HG03442 (cell line): Measurements from ENCODE around the gene STK32B.

ENCODE experiments used
- ATAC-seq: cut with Tn5 transposase; IDR thresholded peaks from one replicate; pipeline ENCODE4 v1.9.1; 2021; ENCODE audit warnings: mild to moderate bottlenecking, moderate library complexity; ENCODE audit not compliant: unreplicated experiment

Gene STK32B

DNA sequence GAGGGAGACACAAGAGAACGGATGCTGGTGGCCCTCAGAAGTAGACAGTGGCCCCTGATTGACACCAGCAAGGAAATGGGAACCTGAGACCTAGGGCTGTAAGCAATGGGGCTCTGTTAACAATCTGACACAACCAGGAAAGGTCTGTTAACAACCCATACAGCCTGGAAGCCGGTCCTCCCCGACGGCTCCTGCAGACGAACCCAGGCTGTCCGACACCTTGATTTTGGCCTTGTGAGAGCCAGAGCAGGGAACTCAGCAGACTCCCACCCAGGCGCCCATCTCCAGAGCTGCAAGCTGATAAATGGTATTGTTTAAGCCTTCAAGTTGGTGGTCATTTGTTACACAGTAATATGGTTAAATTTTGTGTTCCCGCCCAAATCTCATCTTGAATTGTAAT is 21.8 kb upstream of the STK32B start:
- no peak for ATAC-seq

- ATAC-seq = no peak
Observed at GRCh38 chr4:5030221-5030620, 21.1 kb upstream of the STK32B start.

- no peak for ATAC-seq
Observed at GRCh38 chr4:5030927-5031326, 20.4 kb upstream of the STK32B start.

DNA sequence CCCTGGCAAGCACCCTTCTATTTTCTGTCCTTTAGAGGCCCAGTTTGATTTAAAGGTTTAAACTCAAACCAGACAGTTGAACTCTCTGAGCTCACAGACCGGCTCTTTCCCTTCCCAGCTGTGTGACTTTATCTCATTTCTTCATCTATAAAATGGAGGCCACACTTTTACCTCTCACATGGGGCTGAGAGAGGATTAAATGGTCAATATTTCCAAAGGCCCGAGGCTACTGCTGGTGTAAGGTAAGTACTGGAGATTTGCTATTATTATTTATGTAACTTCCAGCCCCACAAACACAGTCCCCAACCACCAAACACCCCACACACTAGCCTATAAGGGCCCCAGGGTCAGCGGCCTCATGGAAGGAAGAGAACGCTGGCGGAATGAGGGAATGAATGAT is 18.5 kb upstream of the STK32B start:
- ATAC-seq = no peak

DNA sequence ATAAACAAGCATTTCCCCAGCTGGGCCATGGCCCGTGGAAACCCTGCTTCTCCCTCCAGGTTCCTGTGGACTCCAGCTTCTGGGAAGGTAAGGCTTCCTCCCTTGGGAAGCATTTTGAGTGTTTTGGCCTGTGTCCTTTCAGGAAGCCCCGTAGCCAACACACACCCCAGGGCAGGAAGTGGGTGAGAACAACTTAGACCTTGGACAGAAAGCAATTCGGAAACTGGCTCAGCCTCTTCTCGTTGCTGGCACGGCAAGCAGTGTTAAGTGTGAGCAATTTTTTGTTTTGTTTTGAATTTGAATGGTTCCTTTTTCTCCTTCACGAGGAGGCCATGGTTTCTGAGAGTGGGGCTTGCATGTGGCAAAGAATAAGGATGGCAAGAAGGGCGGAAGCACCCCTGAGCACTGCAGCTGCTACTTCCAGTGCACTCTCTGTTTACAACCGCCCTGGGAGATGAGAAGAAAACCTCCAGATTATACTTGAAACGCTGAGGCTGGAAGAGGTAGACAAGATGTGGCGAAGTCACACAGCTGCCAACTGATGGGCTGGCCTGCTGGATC is 17.9 kb upstream of the STK32B start:
- no peak for ATAC-seq

- no peak for ATAC-seq
Observed at GRCh38 chr4:5034206-5034605, 17.1 kb upstream of the STK32B start.

DNA sequence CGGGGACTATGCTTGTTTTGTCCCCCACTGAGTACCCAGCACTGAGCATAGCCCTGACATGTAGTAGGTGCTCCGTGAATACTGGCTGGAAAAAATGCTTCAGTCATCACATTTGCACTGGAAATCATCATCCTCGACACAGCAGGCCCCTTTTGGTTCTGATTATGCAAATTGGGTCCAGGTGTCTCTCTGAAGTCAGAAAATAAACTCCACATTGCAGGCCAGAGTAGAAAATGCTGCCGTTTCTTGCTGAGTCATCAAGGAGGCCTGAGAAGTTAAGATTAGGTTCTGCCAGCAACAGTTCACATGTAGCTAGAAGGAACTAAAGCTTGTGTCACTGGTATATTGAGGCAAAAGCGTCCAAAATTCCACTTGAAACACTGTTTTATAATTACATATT is 15.0 kb upstream of the STK32B start:
- ATAC-seq = no peak

- no peak for ATAC-seq
Observed at GRCh38 chr4:5037553-5038551, 13.4 kb upstream of the STK32B start.

GRCh38 chr4:5039800-5040199 is 11.5 kb upstream of the STK32B start:
- no peak for ATAC-seq

DNA sequence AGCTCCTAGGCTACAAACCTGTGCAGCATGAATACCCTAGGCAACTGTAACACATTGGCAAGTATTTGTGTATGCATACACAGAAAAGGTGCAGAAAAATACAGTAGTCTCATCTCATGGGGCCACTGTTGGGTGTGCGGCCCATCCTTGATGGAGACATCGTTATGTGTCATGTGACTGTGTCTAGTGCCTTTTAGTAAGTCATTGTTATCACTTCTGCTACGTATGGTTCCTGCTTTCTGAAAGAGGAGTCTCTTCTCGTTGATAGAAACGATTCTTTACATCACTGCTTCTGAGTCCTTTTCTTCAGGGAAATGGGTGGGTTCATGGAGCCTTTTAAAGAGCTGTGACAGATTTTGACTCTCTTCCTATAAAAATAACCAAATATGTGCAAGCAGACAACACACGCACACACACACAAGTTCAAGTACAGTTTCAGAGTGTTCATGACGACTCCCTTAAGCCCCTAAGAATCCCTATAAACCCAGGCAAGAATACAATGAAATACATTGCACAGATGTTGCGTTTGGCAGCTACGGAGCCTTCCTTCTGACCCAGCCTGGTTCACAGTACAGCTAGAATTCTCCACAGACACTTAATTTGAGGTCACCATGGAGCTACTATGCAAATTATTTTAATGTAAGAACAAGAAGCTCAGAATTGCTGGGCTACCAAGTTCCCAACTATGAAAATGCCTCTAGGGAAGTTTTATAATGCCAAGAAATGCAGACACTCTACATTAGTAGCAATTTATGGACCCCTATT is 10.2 kb upstream of the STK32B start:
- no peak for ATAC-seq

GRCh38 chr4:5041699-5042098 is 9.6 kb upstream of the STK32B start:
- no peak for ATAC-seq

DNA sequence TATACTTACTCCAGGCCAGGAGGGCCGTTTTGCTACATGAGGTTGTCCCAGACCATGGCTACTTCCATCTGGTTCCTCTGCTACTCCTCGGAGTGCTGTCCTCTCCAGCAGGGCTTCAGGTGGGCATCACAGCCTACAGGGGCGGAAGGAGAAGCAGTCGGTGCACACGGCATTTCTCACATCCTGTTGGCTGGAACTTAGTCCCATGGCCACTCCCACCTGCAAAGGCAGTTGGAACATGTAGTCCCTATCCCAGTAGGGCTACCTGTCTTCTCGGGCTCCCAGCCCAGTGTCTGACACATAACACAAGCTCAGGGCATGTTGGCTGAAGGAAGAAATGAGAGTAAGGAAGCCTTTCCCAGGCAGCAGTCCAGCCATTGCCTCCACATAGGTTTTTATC is 7.7 kb upstream of the STK32B start:
- no peak for ATAC-seq

DNA sequence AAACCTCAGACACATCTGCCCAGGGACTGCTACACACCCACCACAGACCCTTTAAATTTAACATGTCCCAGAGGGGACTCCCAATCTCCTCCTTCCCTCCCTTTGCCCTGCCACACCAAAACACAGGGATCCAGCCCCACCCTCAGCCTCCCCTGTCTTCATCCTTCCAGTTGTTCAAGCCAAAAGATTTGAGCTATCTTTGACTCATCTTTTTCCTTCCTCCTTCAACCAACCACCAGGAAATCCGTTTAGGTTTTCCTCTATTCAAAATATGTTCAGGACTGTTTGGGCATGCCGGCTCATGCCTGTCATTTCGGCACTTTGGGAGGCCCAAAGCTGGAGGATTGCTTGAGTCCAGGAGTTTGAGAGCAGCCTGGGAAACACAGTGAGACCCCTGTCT is 6.9 kb upstream of the STK32B start:
- no peak for ATAC-seq

DNA sequence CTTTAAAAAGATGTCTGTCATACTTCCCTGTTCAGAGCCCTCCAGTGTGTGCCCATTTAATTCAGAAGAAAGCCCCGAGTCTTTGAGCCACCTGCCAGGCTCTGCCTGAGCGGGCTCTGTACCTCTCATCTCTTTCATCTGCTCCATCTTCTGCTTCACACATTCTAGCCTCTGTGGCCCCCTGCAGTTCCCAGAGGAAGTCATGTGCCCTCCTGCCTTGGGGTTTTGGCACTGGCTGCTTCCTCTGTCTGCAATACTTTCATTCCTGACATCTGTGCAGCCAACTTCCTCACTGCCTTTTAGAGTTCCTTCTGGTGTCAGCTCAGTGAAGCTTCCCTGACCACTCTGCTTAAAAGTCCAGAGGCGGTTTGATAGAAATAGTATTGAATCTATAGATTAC is 6.2 kb upstream of the STK32B start:
- ATAC-seq = no peak

DNA sequence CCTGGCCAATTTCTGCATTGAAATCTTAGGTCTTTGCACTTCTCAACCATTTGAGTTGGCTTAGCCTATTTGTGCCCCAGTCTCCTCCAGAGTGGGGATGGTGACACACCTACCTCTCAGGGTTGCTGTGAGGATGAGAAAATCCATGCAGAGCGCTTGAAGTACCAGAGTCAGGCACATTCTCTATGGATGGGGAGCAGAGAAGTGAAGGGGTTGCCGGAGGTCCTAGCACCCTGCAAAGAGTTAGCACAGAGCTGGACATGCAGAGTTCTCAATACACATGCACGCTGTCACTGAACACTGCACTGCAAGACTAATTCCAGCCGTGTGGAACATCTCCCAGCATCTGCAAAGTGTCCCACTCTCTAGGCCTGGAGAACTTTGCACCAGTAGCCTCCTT is 2.6 kb upstream of the STK32B start:
- no peak for ATAC-seq

DNA sequence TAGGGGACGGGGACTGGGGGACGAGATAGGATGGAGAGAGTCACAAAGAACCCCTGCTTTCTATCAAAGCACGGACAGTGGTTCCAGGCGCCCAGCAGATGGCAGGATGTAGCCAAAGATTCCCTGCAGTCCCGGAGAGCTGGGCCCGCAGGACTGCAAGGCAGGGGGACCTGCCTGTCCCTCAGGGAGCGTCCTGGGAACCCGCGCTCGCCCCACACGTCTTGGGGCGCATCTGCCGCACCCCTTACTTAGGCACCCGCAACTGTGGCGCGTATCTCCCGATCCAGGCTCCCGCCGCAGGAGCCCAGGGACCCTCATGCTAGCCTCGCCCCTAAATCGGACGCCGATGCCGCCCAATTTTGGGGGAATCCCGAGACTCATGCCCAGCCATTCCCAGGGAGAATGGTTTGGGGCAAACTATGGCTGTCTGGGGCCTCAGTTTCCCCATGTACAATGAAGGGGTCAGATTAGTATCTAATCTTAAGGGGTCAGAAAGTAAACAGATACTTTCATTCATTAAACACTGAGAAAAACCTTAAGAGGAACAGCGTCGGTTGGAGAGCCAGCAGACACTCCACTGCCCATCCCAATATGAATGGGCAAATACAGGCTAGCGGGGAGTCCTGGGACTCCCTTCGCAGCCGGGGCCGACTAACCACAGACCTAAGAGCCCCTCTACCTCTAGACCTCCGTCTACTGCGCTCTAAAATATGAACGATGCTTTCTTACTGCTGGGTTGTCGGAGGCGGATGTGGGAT is 581 bp upstream of the STK32B start:
- ATAC-seq = no peak

- ATAC-seq = no peak
Observed at GRCh38 chr4:5052204-5052702, 973 bp downstream of the STK32B start.

DNA sequence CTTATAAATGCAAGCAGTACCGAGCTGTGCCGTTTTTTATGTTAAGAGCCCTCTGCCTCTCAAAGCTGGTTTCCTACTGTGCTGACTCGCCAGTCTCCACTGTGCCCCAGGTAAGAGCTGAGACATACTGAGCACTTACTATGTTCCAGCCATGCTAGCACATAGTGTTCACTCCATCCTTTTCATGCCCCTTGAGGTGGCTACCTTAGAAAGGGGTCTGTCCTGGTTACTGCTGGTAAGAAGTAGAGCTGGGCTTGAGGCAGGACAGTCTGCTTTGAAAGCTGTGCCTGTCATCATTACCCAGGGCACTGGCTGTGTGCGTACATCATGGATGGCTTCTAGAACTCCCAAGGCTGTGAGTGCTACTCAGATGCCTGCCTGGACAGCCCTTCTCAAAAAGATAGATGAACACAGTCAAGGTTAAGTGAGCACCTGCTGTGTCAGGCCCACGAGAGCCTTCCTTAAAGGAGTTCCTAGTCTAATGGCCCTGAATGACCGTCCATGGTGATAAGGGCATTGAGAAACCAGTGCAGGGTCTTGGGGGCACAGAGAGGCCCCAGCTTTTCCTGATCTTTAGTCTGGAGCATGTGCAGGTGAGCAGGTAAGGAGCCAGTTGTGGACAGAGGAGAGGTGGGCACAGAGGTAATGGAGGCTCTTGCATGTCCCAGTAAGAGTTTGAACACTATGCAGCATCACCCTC is 1.6 kb downstream of the STK32B start:
- ATAC-seq = no peak

DNA sequence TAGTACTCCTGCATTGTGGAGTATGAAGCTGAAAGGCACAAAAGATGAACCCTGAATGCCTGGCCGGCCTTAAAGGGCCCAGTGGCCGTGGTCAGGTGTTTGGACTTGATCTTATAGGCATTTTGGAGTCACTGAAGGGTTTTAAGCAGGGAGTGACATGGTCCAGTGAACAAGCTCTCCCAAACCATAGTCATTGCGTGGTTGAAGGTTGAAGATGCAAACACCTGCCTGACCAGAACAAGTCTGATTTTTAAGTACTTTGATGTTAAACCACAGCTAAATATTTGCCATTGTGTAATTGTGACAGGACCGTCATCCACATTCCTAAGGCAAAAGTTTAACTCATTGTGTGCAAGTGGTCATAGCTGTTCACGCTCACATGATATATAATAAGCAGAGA is 3.3 kb downstream of the STK32B start:
- no peak for ATAC-seq

- no peak for ATAC-seq
Observed at GRCh38 chr4:5055411-5055810, 4.1 kb downstream of the STK32B start.
